ENCODE measurements around the gene MT1G.
"Not testable (repeated sequence)": the region's sequence is repeated elsewhere in the genome, so short reads cannot be mapped to it uniquely, and the experiment has no call there.

Gene MT1G

GRCh38 chr16:56665286-56666261, 2.3 kb downstream of the MT1G start:
- DNase-seq = not testable (repeated sequence)

- no peak for DNase-seq
These were observed 3.4 kb downstream of the MT1G start for GRCh38 chr16:56664506-56664905.

GRCh38 chr16:56662357-56663354, 5.2 kb downstream of the MT1G start:
- peak in 2 of 51 donors; percentile 8 to 36 for DNase-seq

- DNase-seq = peak in 6 of 51 donors; percentile 14 to 39 (median 24)
These were observed 9.5 kb downstream of the MT1G start for GRCh38 chr16:56658327-56658875.

GRCh38 chr16:56657555-56658326, 10.1 kb downstream of the MT1G start, which contains the start of gene MT1F:
MT1F (plus strand) TSS chr16:56657959; CDS start chr16:56658059, 100 bp downstream.
- DNase-seq = peak in 32 of 51 donors; percentile 7 to 73 (median 48)

GRCh38 chr16:56653218-56653617, 14.6 kb downstream of the MT1G start:
- DNase-seq = no peak

- DNase-seq = no peak
These were observed 15.3 kb downstream of the MT1G start for GRCh38 chr16:56652600-56652999.

- DNase-seq = no peak
These were observed 16.3 kb downstream of the MT1G start, which contains the start of gene MT1B for GRCh38 chr16:56651586-56651985. MT1B (plus strand) TSS chr16:56651886; CDS start chr16:56651954, 68 bp downstream.

- DNase-seq = no peak
These were observed 18.0 kb downstream of the MT1G start for GRCh38 chr16:56649820-56650219.

GRCh38 chr16:56649271-56649670, 18.6 kb downstream of the MT1G start:
- DNase-seq = no peak

GRCh38 chr16:56647641-56648431, 20.0 kb downstream of the MT1G start:
- no peak for DNase-seq

- no peak for DNase-seq
These were observed 22.0 kb downstream of the MT1G start for GRCh38 chr16:56645838-56646237.

GRCh38 chr16:56645311-56645710, 22.6 kb downstream of the MT1G start:
- DNase-seq = no peak

- DNase-seq = no peak
These were observed 24.0 kb downstream of the MT1G start for GRCh38 chr16:56643833-56644232.

GRCh38 chr16:56643080-56643778, 24.6 kb downstream of the MT1G start:
- peak in 6 of 51 donors; percentile 10 to 20 (median 14) for DNase-seq

GRCh38 chr16:56641166-56641565, 26.7 kb downstream of the MT1G start:
- no peak for DNase-seq

GRCh38 chr16:56640076-56640475, 27.8 kb downstream of the MT1G start:
- DNase-seq = no peak

GRCh38 chr16:56639045-56639444, 28.8 kb downstream of the MT1G start:
- DNase-seq = no peak
